HepG2 (cell line): Measurements from ENCODE around the gene ZFYVE21. TPM values are rescaled to one million over a fixed set of nuclear protein-coding genes. Genes with fewer than 3 reads are reported as not detected.

Experiments
- ATAC-seq: fragments of 200-7000 bp; cut with Tn5 transposase; 3 replicates; pipeline ENCODE4 v1.9.1; 2020; ENCODE audit warnings: mild to moderate bottlenecking, moderate library complexity
- BruUV-seq: library from RNA; stranded (reverse); fragments of 400-500 nt; replicated peaks from 2 replicates; lab custom pipeline; 2021; lab: Mats Ljungman, UMichigan
- CTCF ChIA-PET: fragments of 300-600 bp; formaldehyde crosslinking; extraction: SDS; loops from one replicate; lab custom pipeline; 2021; ENCODE audit warnings: low total read pairs, inconsistent platforms, low intra/inter-chr PET ratio; lab: Yijun Ruan, JAX
- POLR2A ChIA-PET: fragments of 350-600 bp; sonication (Branson Sonifier 250); formaldehyde crosslinking; loops from one replicate; lab custom pipeline; 2020; ENCODE audit warnings: antibody characterized with exemption, inconsistent platforms; lab: Yijun Ruan, JAX
- DNase-seq: peaks from one replicate; pipeline ENCODE4 v3.0.0-alpha.2; 2015; ENCODE audit warnings: low spot score
- FAIRE-seq: peaks from 3 replicates; lab custom pipeline; 2011; peaks lifted over from hg19 to GRCh38; lab: Jason Lieb, UNC
- H2AFZ ChIP-seq: one replicate; pipeline ENCODE4 v1.6.1; 2011; ENCODE audit warnings: low read length, inconsistent platforms
- H3K27ac ChIP-seq: fragments of 300-600 bp; 3 replicates; pipeline ENCODE4 v1.8.0; 2011; ENCODE audit warnings: mixed run types, mild to moderate bottlenecking, mixed read lengths, low read length, inconsistent platforms; ENCODE audit not compliant: insufficient read depth; ENCODE audit errors: extremely low read length
- H3K27me3 ChIP-seq, 2 experiments: fragments of 200-600 bp in 1 of 2; 2 replicates in 1 of 2; 3 replicates in 1 of 2; pipeline versions ENCODE4 v1.6.0 to v1.8.0; 2011; ENCODE audit warnings: low read length in 2 of 2, mild to moderate bottlenecking in 2 of 2, moderate library complexity in 2 of 2, inconsistent platforms in 1 of 2; ENCODE audit not compliant: insufficient read depth in 2 of 2, control insufficient read depth in 1 of 2
- H3K36me3 ChIP-seq, 2 experiments: fragments of 200-600 bp in 1 of 2; replicated peaks in 1 of 2; 2 replicates in 1 of 2; 3 replicates in 1 of 2; pipeline versions ENCODE4 v1.5.1 to v1.8.0; 2011; ENCODE audit warnings: low read length in 2 of 2, inconsistent platforms in 1 of 2; ENCODE audit not compliant: insufficient read depth in 2 of 2, control insufficient read depth in 1 of 2
- H3K4me1 ChIP-seq: 2 replicates; pipeline ENCODE4 v1.5.1; 2012; ENCODE audit warnings: low read length, inconsistent platforms; ENCODE audit not compliant: insufficient read depth
- H3K4me2 ChIP-seq: 2 replicates; pipeline ENCODE4 v1.6.0; 2011; ENCODE audit warnings: low read depth, low read length, inconsistent platforms
- H3K4me3 ChIP-seq, 3 experiments: fragments of 200-600 bp in 1 of 3; sonication (generic), shearing (Covaris generic) in 1 of 3; replicated peaks in 1 of 3; 2 replicates each; pipeline ENCODE4 v1.5.1; 2011 to 2016; ENCODE audit warnings: low read length in 3 of 3, inconsistent platforms in 2 of 3, low read depth in 2 of 3, mild to moderate bottlenecking in 2 of 3, control low read depth in 1 of 3, mixed read lengths in 1 of 3; ENCODE audit not compliant: insufficient read depth in 1 of 3
- H3K79me2 ChIP-seq: one replicate; pipeline ENCODE4 v1.6.1; 2011; ENCODE audit warnings: low read length, inconsistent platforms; ENCODE audit not compliant: insufficient read depth
- H3K9ac ChIP-seq: 2 replicates; pipeline ENCODE4 v1.6.0; 2011; ENCODE audit warnings: mild to moderate bottlenecking, low read depth, low read length, inconsistent platforms; ENCODE audit not compliant: insufficient read depth
- H3K9me3 ChIP-seq: 2 replicates; pipeline ENCODE4 v1.5.1; 2012; ENCODE audit warnings: mild to moderate bottlenecking, low read length
- H4K20me1 ChIP-seq: 2 replicates; pipeline ENCODE4 v1.6.0; 2011; ENCODE audit warnings: inconsistent platforms, mild to moderate bottlenecking, low read length, moderate library complexity; ENCODE audit not compliant: insufficient read depth
- CREM ChIP-seq, 2 experiments: sonication (generic) in 1 of 2; formaldehyde crosslinking in 1 of 2; IDR thresholded peaks; 2 replicates each; pipeline versions ENCODE4 v1.4.0 to v1.6.1; 2016 to 2020; ENCODE audit warnings: antibody characterized with exemption in 1 of 2, mild to moderate bottlenecking in 1 of 2, missing genetic modification reagents in 1 of 2
- MEIS2 ChIP-seq: sonication (generic); formaldehyde crosslinking; IDR thresholded peaks from 2 replicates; pipeline ENCODE4 v1.9.0; 2021; ENCODE audit warnings: mild to moderate bottlenecking, missing genetic modification reagents
- NFYB ChIP-seq: sonication (generic); formaldehyde crosslinking; IDR thresholded peaks from 2 replicates; pipeline ENCODE4 v1.4.0; 2020; ENCODE audit warnings: missing genetic modification reagents
- POLR2A ChIP-seq, 2 experiments: IDR thresholded peaks; 2 replicates each; pipeline ENCODE4 v1.6.1; 2011; ENCODE audit warnings: low read depth in 2 of 2, low read length in 2 of 2, mild to moderate bottlenecking in 1 of 2, moderate library complexity in 1 of 2; ENCODE audit not compliant: insufficient read depth in 1 of 2
- RBFOX2 ChIP-seq: fragments of 200-400 bp; formaldehyde crosslinking; IDR thresholded peaks from 2 replicates; pipeline ENCODE4 v1.6.1; 2017; ENCODE audit warnings: low read depth, mild to moderate bottlenecking, low read length
- RBM22 ChIP-seq: fragments of 200-400 bp; formaldehyde crosslinking; optimal IDR thresholded peaks from 2 replicates; pipeline ENCODE3; 2017; ENCODE audit warnings: mild to moderate bottlenecking, low read length, moderate library complexity
- SRF ChIP-seq: IDR thresholded peaks from 2 replicates; pipeline ENCODE4 v1.6.1; 2011; ENCODE audit warnings: mild to moderate bottlenecking, low read depth, low read length, moderate library complexity
- STAG1 ChIP-seq: sonication (generic); formaldehyde crosslinking; IDR thresholded peaks from 2 replicates; pipeline ENCODE4 v1.4.0; 2020; ENCODE audit warnings: missing genetic modification reagents
- TAF1 ChIP-seq: sonication (generic); formaldehyde crosslinking; IDR thresholded peaks from 2 replicates; pipeline ENCODE4 v1.4.0; 2020; ENCODE audit warnings: missing genetic modification reagents
- ZNF431 ChIP-seq: sonication (generic); formaldehyde crosslinking; IDR thresholded peaks from 2 replicates; pipeline ENCODE4 v1.9.0; 2022; ENCODE audit warnings: missing genetic modification reagents, low read depth, mild to moderate bottlenecking, borderline replicate concordance
- WGBS: methylation state at CpG from one replicate; pipeline ENCODE4 v1.1.6; 2017; ENCODE audit warnings: low lambda C conversion rate; 5-methylcytosine and 5-hydroxymethylcytosine counted together
- in situ Hi-C: cut with HindIII; loops from 2 replicates; pipeline ENCODE4 v1.10.0; 2017; ENCODE audit warnings: low pct_unique_long_range_greater_than_20kb; ENCODE audit not compliant: extremely low pct_ligation_motif_present
- intact Hi-C: fragments of 100-400 bp; cut with micrococcal nuclease; formaldehyde crosslinking; loops from one replicate; pipeline ENCODE4 v1.10.0; 2022; ENCODE audit not compliant: unreplicated experiment
- polyA plus RNA-seq, 8 experiments: library from polyadenylated mRNA; depleted of rRNA in 3 of 8; stranded (reverse) in 7 of 8; unstranded in 1 of 8; fragments of >200 nt; fragmentation: Illumina TruSeq in 4 of 8; extraction: Trizol in 4 of 8; gene quantifications; 2 replicates each; pipeline versions ENCODE4 v1.2.1 to v1.2.3, GENCODE V29; 2011 to 2016; ENCODE audit warnings: low read depth in 4 of 8, missing spikeins in 1 of 8, mixed read lengths in 1 of 8; ENCODE audit not compliant: insufficient read depth in 1 of 8
- total RNA-seq, 5 experiments: library from RNA; depleted of rRNA; stranded (reverse); fragments of >200 nt; fragmentation: Illumina TruSeq; extraction: Trizol; gene quantifications; 2 replicates each; pipeline ENCODE4 v1.2.3, GENCODE V29; 2016; ENCODE audit warnings: low read depth in 1 of 5
- TF ChIP-seq, protein P1 (sequence below): sonication (generic); formaldehyde crosslinking; IDR thresholded peaks from 2 replicates; pipeline ENCODE4 v1.5.0; 2020; ENCODE audit warnings: mild to moderate bottlenecking, missing genetic modification reagents, moderate library complexity
- TF ChIP-seq, protein P2 (sequence below): sonication (generic); formaldehyde crosslinking; IDR thresholded peaks from 2 replicates; pipeline ENCODE4 v1.5.0; 2020; ENCODE audit warnings: mild to moderate bottlenecking, missing genetic modification reagents
- TF ChIP-seq, protein P3 (sequence below): sonication (generic); formaldehyde crosslinking; IDR thresholded peaks from 2 replicates; pipeline ENCODE4 v1.8.1; 2023; ENCODE audit warnings: mild to moderate bottlenecking, missing genetic modification reagents, borderline replicate concordance

Gene ZFYVE21
- total and polyA plus RNA-seq, 2 of the 13 experiments (the other 11 are each of a cell fraction or from before 2014, with no cell fraction given) = 34.3 to 34.4 TPM

DNA sequence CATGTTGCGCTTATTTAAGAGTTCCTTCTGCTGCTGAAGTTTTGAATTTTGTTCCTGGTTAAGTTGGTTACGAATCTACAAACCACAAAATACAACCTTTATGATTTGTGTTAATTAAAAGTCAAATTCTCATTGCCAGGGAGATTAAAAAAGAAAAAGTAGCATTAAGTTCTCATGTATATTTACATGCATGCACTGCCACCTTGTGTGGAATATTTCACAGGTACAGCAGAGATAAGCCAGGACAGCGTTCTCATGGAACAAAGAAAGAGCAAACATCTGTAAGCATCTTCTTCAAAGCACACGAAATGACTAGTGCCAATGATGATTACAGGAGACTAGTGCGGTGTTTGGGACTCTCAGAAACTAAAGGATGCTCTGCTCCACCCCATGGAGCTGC, 34.2 kb downstream of the ZFYVE21 start:
- FAIRE-seq (no peak), ATAC-seq (no peak), DNase-seq (no peak)
- no peak for TF ChIP-seq ZNF431 (CRISPR knock-in tag)
- TF ChIP-seq RBM22 = no peak
- TF ChIP-seq, protein P1, sequence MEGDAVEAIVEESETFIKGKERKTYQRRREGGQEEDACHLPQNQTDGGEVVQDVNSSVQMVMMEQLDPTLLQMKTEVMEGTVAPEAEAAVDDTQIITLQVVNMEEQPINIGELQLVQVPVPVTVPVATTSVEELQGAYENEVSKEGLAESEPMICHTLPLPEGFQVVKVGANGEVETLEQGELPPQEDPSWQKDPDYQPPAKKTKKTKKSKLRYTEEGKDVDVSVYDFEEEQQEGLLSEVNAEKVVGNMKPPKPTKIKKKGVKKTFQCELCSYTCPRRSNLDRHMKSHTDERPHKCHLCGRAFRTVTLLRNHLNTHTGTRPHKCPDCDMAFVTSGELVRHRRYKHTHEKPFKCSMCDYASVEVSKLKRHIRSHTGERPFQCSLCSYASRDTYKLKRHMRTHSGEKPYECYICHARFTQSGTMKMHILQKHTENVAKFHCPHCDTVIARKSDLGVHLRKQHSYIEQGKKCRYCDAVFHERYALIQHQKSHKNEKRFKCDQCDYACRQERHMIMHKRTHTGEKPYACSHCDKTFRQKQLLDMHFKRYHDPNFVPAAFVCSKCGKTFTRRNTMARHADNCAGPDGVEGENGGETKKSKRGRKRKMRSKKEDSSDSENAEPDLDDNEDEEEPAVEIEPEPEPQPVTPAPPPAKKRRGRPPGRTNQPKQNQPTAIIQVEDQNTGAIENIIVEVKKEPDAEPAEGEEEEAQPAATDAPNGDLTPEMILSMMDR = 0 out of 2 replicates have a peak, but pooled peaks have one; percentile 9
- TF ChIP-seq STAG1 (CRISPR knock-in tag) = peak; percentile 27
- TF ChIP-seq RBFOX2 = no peak
- H4K20me1 ChIP-seq = no peaks in the 10 kb centered on the region
- H3K4me2 ChIP-seq = no peak overlapping the region
- intact Hi-C loops (no loop called here), in situ Hi-C loops (no loop called here)
- no peak overlapping the region for H3K4me3 ChIP-seq
- no peak overlapping the region for H2AFZ ChIP-seq
- H3K9ac ChIP-seq = no peak overlapping the region
- 96% methylated on average over 5 of the region's 5 CpGs for WGBS
- ChIA-PET CTCF (no interaction called here), POLR2A (no interaction called here)
- no peaks in the 10 kb centered on the region for H3K27me3 ChIP-seq
- H3K4me1 ChIP-seq = peaks cover 16% of the 10 kb centered on the region
- H3K9me3 ChIP-seq = no peaks in the 10 kb centered on the region
- H3K79me2 ChIP-seq = no peaks in the 10 kb centered on the region
- BruUV-seq = no TSS peak
- H3K36me3 ChIP-seq = peaks cover 4 to 22% of the 10 kb centered on the region in 2 experiments; a peak in 4 of 5 replicates
- no peak overlapping the region for H3K27ac ChIP-seq

DNA sequence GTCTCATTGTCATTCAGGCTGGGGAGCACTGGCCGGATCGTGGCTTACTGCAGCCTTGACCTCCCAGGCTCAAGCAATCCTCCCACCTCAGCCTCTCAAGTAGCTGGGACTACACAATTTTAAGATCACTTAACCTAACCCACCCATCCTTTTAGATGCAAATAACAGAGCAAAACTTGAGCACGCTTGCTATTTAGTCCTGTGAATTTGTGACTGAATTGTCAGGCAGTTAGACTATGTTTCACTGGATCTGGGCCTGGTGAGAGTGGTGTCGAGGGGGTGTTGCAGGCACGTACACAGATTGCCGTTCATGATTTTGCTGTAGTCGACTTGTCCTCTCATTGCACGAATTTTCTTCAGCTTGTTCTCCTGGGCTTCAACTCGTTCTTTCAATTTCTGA, 38.2 kb downstream of the ZFYVE21 start:
- POLR2A ChIA-PET = no interaction called here
- no peak for FAIRE-seq
- no peak for TF ChIP-seq SRF
- TF ChIP-seq, protein P2, sequence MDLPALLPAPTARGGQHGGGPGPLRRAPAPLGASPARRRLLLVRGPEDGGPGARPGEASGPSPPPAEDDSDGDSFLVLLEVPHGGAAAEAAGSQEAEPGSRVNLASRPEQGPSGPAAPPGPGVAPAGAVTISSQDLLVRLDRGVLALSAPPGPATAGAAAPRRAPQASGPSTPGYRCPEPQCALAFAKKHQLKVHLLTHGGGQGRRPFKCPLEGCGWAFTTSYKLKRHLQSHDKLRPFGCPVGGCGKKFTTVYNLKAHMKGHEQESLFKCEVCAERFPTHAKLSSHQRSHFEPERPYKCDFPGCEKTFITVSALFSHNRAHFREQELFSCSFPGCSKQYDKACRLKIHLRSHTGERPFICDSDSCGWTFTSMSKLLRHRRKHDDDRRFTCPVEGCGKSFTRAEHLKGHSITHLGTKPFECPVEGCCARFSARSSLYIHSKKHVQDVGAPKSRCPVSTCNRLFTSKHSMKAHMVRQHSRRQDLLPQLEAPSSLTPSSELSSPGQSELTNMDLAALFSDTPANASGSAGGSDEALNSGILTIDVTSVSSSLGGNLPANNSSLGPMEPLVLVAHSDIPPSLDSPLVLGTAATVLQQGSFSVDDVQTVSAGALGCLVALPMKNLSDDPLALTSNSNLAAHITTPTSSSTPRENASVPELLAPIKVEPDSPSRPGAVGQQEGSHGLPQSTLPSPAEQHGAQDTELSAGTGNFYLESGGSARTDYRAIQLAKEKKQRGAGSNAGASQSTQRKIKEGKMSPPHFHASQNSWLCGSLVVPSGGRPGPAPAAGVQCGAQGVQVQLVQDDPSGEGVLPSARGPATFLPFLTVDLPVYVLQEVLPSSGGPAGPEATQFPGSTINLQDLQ = no peak
- TF ChIP-seq POLR2A (IDR thresholded peaks at IDR 0.05; ENCODE audit: insufficient read depth in 1 of 2, low read depth in 2 of 2, low read length in 2 of 2) = no peak
- TF ChIP-seq MEIS2 (CRISPR knock-in tag) = no peak
- TF ChIP-seq CREM (IDR thresholded peaks at IDR 0.05) = no peak
- no peak for TF ChIP-seq CREM (CRISPR knock-in tag; IDR thresholded peaks at IDR 0.05)
- TF ChIP-seq, protein P3, sequence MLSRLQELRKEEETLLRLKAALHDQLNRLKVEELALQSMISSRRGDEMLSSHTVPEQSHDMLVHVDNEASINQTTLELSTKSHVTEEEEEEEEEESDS = no peak
- no peak for TF ChIP-seq NFYB (CRISPR knock-in tag)
- TF ChIP-seq TAF1 (CRISPR knock-in tag) = no peak

More for the DNA sequence above, 38.2 kb downstream of the ZFYVE21 start:
- H3K36me3 ChIP-seq = peaks cover 4 to 25% of the 10 kb centered on the region in 2 experiments; a peak in 4 of 5 replicates
- no peaks in the 10 kb centered on the region for H3K27me3 ChIP-seq
- H3K9me3 ChIP-seq = no peaks in the 10 kb centered on the region
- 88% methylated on average over 9 of the region's 9 CpGs for WGBS
- intact Hi-C loops = no loop called here
- BruUV-seq = no TSS peak
- no peak overlapping the region for H3K9ac ChIP-seq
- H3K79me2 ChIP-seq = no peaks in the 10 kb centered on the region
- H3K4me3 ChIP-seq = no peak overlapping the region
- no peaks in the 10 kb centered on the region for H4K20me1 ChIP-seq
- no peak overlapping the region for H2AFZ ChIP-seq
- H3K4me1 ChIP-seq = no peaks in the 10 kb centered on the region
- DNase-seq = no peak
- no peak overlapping the region for H3K4me2 ChIP-seq
- CTCF ChIA-PET = no interaction called here
- H3K27ac ChIP-seq = no peak overlapping the region
- ATAC-seq = no peak
- in situ Hi-C loops = no loop called here
